NCI-H2196 treated with DMSO at 0.1 percent for 48 hours (cell line): ENCODE measurements around the gene GHR.

ENCODE experiments used
- DNase-seq: peaks from one replicate; lab custom pipeline; 2025; ENCODE audit not compliant: unreplicated experiment; lab: John Stamatoyannopoulos, UW

The GHR gene

DNA sequence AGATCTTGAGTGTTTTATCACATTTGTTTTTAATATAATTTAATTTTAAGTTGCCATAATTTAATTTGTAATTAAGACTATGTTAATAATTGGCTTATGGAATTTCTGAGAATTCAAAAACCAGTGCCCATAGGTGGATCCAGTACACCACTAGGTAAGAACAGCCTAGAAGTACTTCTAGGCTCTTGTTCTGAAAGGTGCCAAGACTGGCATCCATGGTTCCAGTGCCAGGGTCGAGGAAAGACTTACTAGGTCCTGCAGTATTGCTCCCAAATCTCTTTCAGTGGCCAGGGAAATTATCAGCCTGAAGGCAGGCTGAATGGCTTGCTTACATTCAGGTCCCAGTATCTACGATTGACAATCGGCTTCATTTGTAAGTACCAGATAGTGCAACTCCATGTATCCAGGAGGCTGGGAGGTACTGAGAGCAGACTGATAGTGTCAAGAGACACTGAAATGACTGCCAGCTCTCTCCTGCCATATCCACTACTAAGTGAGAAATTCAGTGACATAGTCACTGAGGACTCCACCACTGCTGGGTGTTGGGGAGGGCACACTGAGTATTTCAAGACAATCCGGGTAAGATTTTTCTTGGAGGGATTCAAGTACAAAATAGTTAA, 174.2 kb downstream of the GHR start:
- no peak for DNase-seq

DNA sequence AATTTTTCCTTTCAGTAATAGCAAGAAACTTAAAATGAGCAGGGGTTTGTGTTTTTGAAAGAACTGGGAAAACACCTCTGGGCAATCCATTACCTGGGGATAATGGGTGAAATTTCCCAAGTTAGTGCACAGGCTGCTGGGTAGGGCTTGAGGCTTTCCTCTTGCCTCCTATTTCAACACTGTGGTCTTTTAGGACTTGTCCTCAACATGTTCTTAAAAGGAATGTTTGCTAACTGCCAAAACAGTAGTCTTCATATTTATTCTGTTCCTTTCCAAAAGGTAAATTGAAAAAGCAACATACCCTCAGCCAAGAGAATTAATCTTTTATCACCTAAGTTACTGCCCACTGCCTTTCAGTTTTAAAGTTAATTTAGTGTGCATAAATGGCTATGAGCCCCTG, 175.1 kb downstream of the GHR start:
- DNase-seq = no peak

- no peak for DNase-seq
Measured at GRCh38 chr5:42599106-42599505, 175.9 kb downstream of the GHR start.

DNA sequence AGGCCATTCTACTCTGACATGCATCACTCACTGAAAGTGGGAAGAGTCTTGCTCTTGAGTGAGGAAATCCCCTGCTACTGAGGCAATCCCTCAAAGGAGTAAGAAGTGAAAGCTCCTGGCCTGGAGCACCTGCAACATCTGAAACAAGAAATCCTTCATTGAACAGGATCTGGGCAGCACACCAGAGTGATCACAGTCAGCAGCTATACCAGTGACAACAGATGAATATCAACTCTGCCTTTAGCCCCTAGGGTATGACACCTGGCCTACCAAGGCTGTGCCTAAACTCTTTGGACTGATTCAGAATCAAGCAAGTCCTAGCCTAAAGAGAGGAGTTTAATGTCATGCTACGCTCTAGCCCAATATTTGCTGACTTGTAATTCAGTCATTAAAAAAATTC, 177.2 kb downstream of the GHR start:
- no peak for DNase-seq

DNA sequence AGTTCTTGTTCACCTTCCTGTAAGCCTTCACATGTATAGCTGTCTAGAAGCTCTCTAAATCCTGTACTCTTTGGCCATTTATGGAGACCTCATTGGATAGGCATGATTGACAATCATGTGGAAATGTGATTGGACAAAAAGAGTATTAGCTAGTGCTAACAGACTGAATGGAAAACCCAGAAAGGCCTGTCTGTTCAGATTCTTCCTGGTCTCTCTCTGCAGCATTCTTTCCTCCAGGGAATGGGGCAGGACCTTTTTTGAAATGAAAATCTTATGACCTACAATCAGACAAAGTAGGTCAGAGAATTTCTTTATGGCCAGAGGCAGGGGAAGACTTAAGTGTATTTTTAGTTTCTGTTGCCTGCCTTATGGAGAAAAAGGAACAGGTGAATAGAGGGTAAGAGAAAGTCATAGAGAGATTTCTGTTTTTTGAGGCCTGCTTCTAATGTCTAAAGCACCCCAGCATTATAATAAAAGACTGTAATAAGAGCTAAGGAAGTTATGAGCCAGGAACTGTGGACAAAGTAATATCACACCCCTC, 181.0 kb downstream of the GHR start:
- no peak for DNase-seq

- DNase-seq = no peak
Measured at GRCh38 chr5:42605490-42605889, 182.3 kb downstream of the GHR start.

DNA sequence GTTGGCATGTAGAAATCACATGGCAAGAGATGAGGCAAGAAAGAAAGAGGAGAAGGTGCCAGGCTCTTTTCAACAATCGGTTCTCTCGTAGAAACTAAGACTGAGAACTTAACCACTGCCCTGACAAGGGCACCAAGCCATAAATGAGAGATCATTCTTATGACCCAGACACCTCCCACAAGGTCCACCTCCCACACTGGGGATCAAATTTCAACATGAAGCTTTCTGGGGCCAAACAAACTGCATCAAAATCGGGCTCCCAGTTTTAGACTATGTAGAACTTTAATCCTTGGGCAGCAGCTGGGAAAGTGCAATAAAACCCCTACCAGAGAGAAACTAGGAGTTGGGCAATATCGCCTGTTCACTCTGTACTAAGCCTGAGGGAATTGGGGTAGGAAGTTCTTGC, 183.2 kb downstream of the GHR start:
- no peak for DNase-seq

DNA sequence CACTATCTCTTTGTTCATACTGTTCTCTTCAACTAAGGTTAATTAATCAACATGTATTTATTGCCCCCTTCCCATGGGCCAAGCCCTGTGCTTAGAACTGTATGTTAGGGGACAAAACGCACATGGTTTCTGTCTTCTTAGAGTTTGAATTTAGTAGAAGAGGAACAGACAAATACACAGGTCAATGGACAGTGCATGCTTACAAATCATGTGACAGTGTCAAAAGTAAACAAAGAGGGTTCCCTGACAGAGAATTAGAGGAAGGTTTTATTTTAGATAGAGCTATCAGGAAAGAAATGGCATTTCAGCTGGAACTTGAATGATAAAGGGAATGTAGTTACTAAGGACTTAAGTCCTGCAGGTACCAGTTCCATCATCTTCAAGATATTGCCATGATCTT, 188.2 kb downstream of the GHR start:
- no peak for DNase-seq

DNA sequence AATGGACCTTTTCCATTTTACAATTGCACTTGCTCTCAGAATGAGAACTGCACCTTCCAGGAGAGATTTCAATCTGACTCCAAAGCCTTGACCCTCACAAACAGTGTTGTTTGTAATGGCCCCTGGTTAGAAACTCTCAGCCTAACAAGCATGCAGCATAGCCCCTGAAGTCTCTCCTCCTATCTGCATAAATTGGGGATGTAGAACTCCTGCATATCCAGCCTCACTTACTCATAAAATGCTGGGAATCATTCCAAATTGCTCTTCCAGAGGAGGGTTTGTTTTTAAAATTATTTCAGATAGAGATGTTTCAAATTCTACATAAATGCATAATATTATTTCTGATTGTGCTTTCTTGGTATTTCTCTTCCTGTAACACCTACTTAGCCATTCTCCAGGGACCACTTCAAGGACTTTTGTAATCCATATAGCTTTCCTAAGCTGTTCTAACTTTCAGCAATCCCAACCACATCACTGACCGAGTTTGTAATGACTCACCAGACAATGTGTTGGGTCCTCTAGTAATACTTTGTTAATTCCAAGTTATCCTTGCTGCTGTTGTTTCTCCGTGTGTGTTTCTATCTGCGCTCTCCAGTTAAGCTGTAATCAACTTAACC, 189.6 kb downstream of the GHR start:
- DNase-seq = no peak

- DNase-seq = no peak
Measured at GRCh38 chr5:42614509-42614908, 191.3 kb downstream of the GHR start.

GRCh38 chr5:42620579-42621216, 197.5 kb downstream of the GHR start:
- DNase-seq = no peak

- DNase-seq = no peak
Measured at GRCh38 chr5:42621242-42621641, 198.0 kb downstream of the GHR start.

DNA sequence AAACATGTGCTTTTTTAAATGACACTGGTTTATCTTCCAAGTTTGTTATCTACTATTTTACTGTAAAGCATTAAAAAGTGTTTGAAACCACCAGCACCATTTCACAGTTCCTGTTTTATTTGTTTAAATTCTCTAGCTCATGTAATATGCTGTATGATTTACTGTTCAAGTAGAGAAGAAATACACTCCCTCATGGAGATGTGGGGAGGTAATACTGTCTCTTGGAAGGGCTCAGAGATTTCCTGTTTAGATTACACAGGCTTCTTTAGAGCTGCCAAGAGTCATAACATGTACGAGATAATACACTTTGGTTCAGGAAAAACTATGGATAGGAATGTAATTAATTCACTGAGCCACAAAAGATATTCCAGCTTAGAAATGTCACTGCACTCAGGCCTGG, 198.4 kb downstream of the GHR start:
- no peak for DNase-seq

GRCh38 chr5:42624912-42625311, 201.7 kb downstream of the GHR start:
- DNase-seq = no peak

- DNase-seq = no peak
Measured at GRCh38 chr5:42626462-42626861, 203.2 kb downstream of the GHR start.

DNA sequence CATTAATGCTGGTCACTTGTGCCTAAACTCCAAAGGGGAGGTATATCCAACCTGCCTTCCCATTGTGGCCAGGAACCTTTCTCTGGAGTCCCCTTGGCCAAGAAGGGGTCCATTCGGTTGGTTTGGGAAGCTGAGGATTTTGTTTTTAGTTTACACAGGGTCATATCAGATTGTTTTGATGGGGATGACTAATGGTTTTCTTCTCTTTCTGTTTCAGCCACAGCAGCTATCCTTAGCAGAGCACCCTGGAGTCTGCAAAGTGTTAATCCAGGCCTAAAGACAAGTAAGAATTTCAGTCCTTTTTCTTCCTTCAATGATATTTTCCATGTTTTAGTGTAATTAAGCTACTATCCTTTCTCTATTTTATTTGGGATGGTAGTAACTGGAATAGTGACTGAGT, 205.6 kb downstream of the GHR start:
- DNase-seq = no peak

GRCh38 chr5:42629284-42629683, 206.0 kb downstream of the GHR start:
- no peak for DNase-seq

DNA sequence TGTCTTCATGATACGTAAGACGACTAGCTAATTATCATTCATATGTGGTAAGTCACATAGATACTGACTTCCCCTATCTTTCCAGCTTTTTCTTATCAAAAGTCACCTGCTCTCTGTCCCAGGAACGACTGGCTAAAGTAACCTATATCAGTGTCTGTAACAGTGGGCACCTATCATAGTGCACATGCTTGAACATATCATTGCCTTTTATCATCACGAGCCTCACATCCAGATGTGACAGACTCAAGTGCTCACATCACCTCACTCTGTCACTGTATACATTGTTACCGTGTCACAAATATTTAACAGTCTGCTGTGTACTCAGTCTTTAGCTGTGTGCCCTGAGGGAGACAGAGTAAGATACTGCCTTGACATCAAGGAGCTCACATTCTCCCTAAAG, 208.0 kb downstream of the GHR start:
- no peak for DNase-seq

- DNase-seq = no peak
Measured at GRCh38 chr5:42632354-42632900, 209.2 kb downstream of the GHR start.

DNA sequence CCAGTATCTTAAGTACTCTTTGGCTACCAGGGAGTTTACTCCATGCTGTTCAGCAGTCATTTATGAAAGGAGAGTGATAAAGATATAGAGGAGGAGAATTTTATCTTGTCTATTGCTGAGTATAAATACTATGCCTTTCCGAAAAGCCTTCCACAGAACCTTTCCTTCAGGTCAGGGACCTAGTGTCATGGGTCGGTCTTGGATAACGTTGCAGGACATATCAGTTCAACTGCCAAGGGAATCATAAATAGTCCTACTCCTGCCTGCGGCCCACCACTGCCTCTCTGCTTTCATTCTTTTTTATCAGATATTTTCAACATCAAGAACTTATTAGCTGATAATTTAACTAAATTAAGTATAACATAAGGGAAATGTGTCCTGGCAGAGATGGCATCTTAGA, 211.3 kb downstream of the GHR start:
- DNase-seq = no peak

GRCh38 chr5:42636425-42636824, 213.2 kb downstream of the GHR start:
- DNase-seq = no peak

- no peak for DNase-seq
Measured at GRCh38 chr5:42636946-42637345, 213.7 kb downstream of the GHR start.
